ENCODE measurements around the gene MICAL1. TPM values are rescaled to one million over a fixed set of nuclear protein-coding genes. Genes with fewer than 3 reads are reported as not detected.
A peak's percentile ranks its signal among the peaks of the same experiment; 100 is the strongest.

Gene MICAL1
- polyA plus RNA-seq, 2 of the 4 experiments (the other 2 are of a cell fraction), result 14.1 to 16.9 TPM

DNA sequence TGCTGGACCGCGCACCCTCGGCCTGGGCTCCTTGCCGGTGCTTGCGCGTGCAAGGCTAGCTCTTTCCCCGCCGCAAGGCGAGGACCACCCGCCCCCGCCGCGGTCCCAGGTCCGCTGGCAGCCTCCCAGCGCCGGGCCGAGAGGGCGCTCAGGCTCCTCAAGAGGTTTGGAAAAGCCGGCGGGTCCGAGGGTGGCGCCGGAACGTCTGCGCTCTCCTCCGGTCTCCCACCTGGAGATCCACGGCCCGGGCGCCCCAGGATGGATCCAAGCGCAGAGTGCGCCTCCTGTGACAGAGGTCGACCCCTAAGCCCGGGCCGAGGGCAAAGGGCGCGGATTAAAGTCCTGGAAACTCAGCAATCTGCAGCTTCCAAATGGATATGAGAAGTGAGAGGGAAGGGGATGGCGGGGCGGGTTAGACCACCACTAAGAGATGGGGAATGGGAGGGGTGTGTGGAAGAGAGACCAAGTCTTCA is 575 bp upstream of the MICAL1 start:
- CTCF ChIA-PET, result interaction anchor here (2.1 to 2.4 kb wide), 2 partner anchors 14 to 268 kb away, joined by 8 to 10 read pairs; no protein-coding TSS in a partner anchor
- TF ChIP-seq, protein P1, sequence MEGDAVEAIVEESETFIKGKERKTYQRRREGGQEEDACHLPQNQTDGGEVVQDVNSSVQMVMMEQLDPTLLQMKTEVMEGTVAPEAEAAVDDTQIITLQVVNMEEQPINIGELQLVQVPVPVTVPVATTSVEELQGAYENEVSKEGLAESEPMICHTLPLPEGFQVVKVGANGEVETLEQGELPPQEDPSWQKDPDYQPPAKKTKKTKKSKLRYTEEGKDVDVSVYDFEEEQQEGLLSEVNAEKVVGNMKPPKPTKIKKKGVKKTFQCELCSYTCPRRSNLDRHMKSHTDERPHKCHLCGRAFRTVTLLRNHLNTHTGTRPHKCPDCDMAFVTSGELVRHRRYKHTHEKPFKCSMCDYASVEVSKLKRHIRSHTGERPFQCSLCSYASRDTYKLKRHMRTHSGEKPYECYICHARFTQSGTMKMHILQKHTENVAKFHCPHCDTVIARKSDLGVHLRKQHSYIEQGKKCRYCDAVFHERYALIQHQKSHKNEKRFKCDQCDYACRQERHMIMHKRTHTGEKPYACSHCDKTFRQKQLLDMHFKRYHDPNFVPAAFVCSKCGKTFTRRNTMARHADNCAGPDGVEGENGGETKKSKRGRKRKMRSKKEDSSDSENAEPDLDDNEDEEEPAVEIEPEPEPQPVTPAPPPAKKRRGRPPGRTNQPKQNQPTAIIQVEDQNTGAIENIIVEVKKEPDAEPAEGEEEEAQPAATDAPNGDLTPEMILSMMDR (IDR thresholded peaks at IDR 0.05), result no peak
- no peak for TF ChIP-seq CHD2 (IDR thresholded peaks at IDR 0.05; ENCODE audit: low read length, partially characterized antibody)
- TF ChIP-seq GATA3 (IDR thresholded peaks at IDR 0.05; ENCODE audit: borderline replicate concordance), result no peak
- TF ChIP-seq, protein P2, sequence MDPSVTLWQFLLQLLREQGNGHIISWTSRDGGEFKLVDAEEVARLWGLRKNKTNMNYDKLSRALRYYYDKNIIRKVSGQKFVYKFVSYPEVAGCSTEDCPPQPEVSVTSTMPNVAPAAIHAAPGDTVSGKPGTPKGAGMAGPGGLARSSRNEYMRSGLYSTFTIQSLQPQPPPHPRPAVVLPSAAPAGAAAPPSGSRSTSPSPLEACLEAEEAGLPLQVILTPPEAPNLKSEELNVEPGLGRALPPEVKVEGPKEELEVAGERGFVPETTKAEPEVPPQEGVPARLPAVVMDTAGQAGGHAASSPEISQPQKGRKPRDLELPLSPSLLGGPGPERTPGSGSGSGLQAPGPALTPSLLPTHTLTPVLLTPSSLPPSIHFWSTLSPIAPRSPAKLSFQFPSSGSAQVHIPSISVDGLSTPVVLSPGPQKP (IDR thresholded peaks at IDR 0.05; ENCODE audit: low read depth, low read length), result no peak
- DNase-seq (ENCODE audit: low read depth in 1 of 2, low spot score in 1 of 2) (no peak), FAIRE-seq (no peak), ATAC-seq (peak; percentile 40 to 57; a peak in 5 of 6 replicates)
- H3K4me3 ChIP-seq, result peak overlapping the region; percentile 93
- peak overlapping the region; percentile 81 to 93 for H3K27ac ChIP-seq
- POLR2A ChIA-PET, result interaction anchor here (0.6 to 4.1 kb wide), 2 partner anchors 13 to 15 kb away, joined by 3 to 18 read pairs; partner anchors contain the start of genes PPIL6 and SMPD2
- H3K4me1 ChIP-seq, result peaks cover 14% of the 10 kb centered on the region; the same call in 1 of the 3 replicates
- H3K9me3 ChIP-seq, result no peaks in the 10 kb centered on the region
- H3K4me2 ChIP-seq, result peak overlapping the region; percentile 92
- 39% methylated on average over 3 of the region's 38 CpGs for whole genome bisulfite sequencing (ENCODE audit: missing lambda C conversion rate)

DNA sequence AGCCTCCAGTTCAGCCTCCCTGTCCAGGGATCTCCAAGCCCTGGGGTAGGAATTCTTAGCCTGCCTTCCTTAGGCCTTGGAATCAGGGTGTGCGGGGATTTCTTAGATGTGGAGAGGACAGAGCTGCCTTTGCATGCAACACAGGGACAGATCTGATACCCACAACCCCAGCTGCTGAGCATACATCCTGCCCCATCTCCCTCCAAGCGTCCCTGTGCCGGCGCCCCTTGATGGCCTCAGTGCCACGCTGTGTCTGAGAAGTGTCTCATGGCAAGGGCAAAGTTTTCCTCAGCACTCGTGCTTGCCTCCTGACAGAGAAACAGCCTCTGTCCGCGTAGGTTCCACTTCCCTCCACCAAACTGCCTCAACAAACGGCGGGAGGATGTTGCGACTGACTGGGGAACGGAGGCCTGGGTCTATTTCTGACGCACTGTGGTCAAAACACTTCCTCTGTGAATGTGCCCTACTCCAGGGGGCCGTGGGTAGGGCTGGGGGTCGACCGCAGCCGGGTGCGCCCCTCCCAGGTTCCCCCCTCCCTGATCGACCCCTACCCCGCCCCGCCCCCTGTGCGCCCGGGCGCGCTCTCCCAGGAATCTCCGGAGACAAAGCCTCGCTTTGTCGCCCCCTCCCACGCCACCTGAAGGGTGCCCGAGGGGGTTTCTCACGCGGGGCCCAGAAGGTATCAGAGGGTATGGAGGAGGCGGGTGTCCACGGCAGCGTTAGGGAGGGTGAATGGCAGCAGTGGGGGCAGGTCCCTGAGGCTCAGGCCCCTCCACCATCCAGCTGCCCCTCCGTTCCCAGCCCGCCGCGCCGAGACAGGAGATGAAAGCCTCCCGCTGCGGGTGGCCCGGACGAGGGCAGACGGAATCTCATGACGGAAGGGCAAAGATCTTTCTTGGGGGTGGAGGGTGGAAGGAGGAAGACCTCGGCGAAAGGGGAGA is 806 bp downstream of the MICAL1 start:
- Histone ChIP-seq H3K9me3 (no peaks in the 10 kb centered on the region), H3K4me3 (peak overlapping the region; percentile 93), H3K4me1 (peaks cover 14% of the 10 kb centered on the region; the same call in 1 of the 3 replicates), H3K4me2 (peak overlapping the region; percentile 92), H3K27ac (peak overlapping the region; percentile 81 to 93)
- FAIRE-seq, result no peak
- no peak for TF ChIP-seq HEYL (CRISPR knock-in tag; IDR thresholded peaks at IDR 0.05)
- no peak for TF ChIP-seq FOXS1 (CRISPR knock-in tag; IDR thresholded peaks at IDR 0.05)
- ChIA-PET CTCF (interaction anchor here (1.0 to 2.5 kb wide), 4 partner anchors 10 to 267 kb away, joined by 4 to 16 read pairs (median 8); partner anchors contain the start of genes PPIL6 and SMPD2), POLR2A (interaction anchor here (4.1 kb wide), 1 partner anchor 13 kb away, joined by 18 read pairs; the partner anchor contains the start of genes PPIL6 and SMPD2)
- ATAC-seq, result peak; percentile 25 to 36
- no peak for DNase-seq (ENCODE audit: low read depth in 1 of 2, low spot score in 1 of 2)
- 14% methylated on average over 18 of the region's 48 CpGs for WGBS (ENCODE audit: missing lambda C conversion rate)

DNA sequence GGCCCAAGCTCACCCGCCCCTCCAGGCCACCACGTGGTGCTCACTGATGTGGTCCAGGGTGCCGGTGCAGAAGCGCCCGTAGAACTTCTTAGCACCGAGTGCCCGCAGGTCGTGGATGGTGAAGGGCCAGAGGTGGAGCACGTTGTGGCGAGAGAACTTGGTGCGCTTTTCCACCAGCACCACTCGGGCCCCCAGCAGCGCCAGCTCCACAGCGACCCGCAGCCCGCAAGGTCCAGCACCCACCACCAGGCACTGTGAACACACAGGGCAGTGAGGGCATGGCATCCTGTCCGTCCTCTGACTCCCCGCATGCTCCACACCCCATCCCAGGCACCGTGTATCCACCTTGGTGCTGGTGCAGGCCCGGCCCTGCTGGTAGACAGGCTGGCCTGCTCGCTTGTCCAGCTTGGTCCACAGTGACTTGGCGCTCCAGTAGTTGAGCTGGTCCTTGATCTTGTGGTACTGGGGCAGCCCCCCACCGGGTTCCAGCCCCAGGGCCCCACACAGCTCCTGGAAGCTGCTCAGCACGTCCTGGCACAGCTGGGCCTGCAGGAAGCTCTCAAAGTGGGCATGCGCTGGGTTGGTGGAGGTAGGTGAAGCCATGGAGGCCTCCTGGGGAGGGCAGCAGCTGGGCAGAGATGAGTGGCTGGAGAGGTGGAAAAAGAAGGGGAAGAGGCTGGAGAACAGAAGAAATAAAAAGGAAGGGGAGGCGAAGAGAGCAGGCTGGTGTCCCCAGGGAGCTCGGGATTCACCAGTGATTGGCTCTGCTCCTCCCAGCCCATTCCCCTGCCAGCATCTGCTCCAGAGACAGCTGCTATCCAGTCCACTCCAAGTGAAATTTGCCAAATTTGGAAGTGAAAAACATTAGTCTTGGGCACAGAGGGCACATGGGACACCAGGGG is 1.7 kb downstream of the MICAL1 start:
- ATAC-seq (no peak), FAIRE-seq (no peak), DNase-seq (ENCODE audit: low read depth in 1 of 2, low spot score in 1 of 2) (no peak)
- H3K4me1 ChIP-seq, result peaks cover 14% of the 10 kb centered on the region; the same call in 1 of the 3 replicates
- TF ChIP-seq, protein P3, sequence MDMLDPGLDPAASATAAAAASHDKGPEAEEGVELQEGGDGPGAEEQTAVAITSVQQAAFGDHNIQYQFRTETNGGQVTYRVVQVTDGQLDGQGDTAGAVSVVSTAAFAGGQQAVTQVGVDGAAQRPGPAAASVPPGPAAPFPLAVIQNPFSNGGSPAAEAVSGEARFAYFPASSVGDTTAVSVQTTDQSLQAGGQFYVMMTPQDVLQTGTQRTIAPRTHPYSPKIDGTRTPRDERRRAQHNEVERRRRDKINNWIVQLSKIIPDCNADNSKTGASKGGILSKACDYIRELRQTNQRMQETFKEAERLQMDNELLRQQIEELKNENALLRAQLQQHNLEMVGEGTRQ (IDR thresholded peaks at IDR 0.05), result no peak
- TF ChIP-seq NPAS2 (CRISPR knock-in tag; IDR thresholded peaks at IDR 0.05; ENCODE audit: borderline replicate concordance), result no peak
- no peak for TF ChIP-seq EP300 (IDR thresholded peaks at IDR 0.05)
- TF ChIP-seq, protein P2 (IDR thresholded peaks at IDR 0.05; ENCODE audit: low read depth, low read length), result no peak
- TF ChIP-seq RFX5 (IDR thresholded peaks at IDR 0.05), result no peak
- TF ChIP-seq EHMT2 (IDR thresholded peaks at IDR 0.05; ENCODE audit: low read depth), result no peak
- TF ChIP-seq, protein P4, sequence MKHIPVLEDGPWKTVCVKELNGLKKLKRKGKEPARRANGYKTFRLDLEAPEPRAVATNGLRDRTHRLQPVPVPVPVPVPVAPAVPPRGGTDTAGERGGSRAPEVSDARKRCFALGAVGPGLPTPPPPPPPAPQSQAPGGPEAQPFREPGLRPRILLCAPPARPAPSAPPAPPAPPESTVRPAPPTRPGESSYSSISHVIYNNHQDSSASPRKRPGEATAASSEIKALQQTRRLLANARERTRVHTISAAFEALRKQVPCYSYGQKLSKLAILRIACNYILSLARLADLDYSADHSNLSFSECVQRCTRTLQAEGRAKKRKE (CRISPR knock-in tag; IDR thresholded peaks at IDR 0.05; ENCODE audit: low read depth), result no peak
- TF ChIP-seq MAZ (IDR thresholded peaks at IDR 0.05; ENCODE audit: borderline replicate concordance, low read depth, low read length), result no peak
- TF ChIP-seq KDM5A (IDR thresholded peaks at IDR 0.05), result no peak
- TF ChIP-seq POLR2A (IDR thresholded peaks at IDR 0.05; ENCODE audit: low read length), result no peak
- TF ChIP-seq FOSL2 (IDR thresholded peaks at IDR 0.05), result no peak
- no peak for TF ChIP-seq FOSL2 (CRISPR knock-in tag; IDR thresholded peaks at IDR 0.05)
- TF ChIP-seq JUN (IDR thresholded peaks at IDR 0.05), result no peak
- TF ChIP-seq FOXS1 (CRISPR knock-in tag; IDR thresholded peaks at IDR 0.05), result no peak
- TF ChIP-seq TFCP2L1 (CRISPR knock-in tag; IDR thresholded peaks at IDR 0.05), result no peak
- no peak for TF ChIP-seq EHF (CRISPR knock-in tag; IDR thresholded peaks at IDR 0.05)
- no peak for TF ChIP-seq NR3C1 (IDR thresholded peaks at IDR 0.05)
- no peak for TF ChIP-seq POLR2AphosphoS2 (conservative IDR thresholded peaks at IDR 0.05; ENCODE audit: low read length)
- no peak overlapping the region for H3K4me3 ChIP-seq
- 96% methylated on average over 15 of the region's 27 CpGs for WGBS (ENCODE audit: missing lambda C conversion rate)
- peak overlapping the region; percentile 92 for H3K4me2 ChIP-seq
- H3K9me3 ChIP-seq, result no peaks in the 10 kb centered on the region
- POLR2A ChIA-PET, result interaction anchor here (0.5 to 4.1 kb wide), 2 partner anchors 12 to 36 kb away, joined by 3 to 18 read pairs; partner anchors contain the start of genes PPIL6 and SMPD2
- CTCF ChIA-PET, result interaction anchor here (0.8 to 2.5 kb wide), 4 partner anchors 9 to 266 kb away, joined by 3 to 16 read pairs (median 5); partner anchors contain the start of genes PPIL6 and SMPD2
- H3K27ac ChIP-seq, result no peak overlapping the region; a peak in 1 of 6 replicates

Measured in A549 (cell line).